ENCODE measurements around the gene MCC. TPM values are rescaled to one million over a fixed set of nuclear protein-coding genes. Genes with fewer than 3 reads are reported as not detected.

The MCC gene
- total RNA-seq, 1 donor from 2014 or later: 26.9 TPM

GRCh38 chr5:113090336-113091106 lies 397.7 kb downstream of the MCC start:
- Mint-ChIP-seq H3K9me3 (ENCODE audit: unreplicated experiment) (no peaks in the 10 kb centered on the region), H3K4me3 (ENCODE audit: unreplicated experiment) (no peak overlapping the region), H3K4me1 (ENCODE audit: low read depth, unreplicated experiment) (peaks cover 13% of the 10 kb centered on the region), H3K27ac (ENCODE audit: unreplicated experiment) (no peak overlapping the region), H3K36me3 (ENCODE audit: low read depth, unreplicated experiment) (peaks cover 7% of the 10 kb centered on the region), H3K27me3 (ENCODE audit: low read depth, unreplicated experiment) (no peaks in the 10 kb centered on the region)
- Histone ChIP-seq H3K79me2 (ENCODE audit: insufficient read depth, low read length) (no peaks in the 10 kb centered on the region), H3K27ac (ENCODE audit: low read depth, low read length) (peak overlapping the region; percentile 1), H3K27me3 (ENCODE audit: insufficient read depth, low read length) (no peaks in the 10 kb centered on the region), H3K4me2 (ENCODE audit: low read length) (peak overlapping the region; percentile 43), H2AFZ (ENCODE audit: low read depth, low read length) (no peak overlapping the region), H3K36me3 (ENCODE audit: insufficient read depth, low read length) (no peaks in the 10 kb centered on the region), H4K20me1 (ENCODE audit: insufficient read depth, low read length) (peaks cover 13% of the 10 kb centered on the region), H3K9ac (ENCODE audit: low read length) (no peak overlapping the region), H3K9me3 (ENCODE audit: insufficient read depth, low read depth, low read length) (no peaks in the 10 kb centered on the region), H3K4me1 (ENCODE audit: insufficient read depth, low read length) (peaks cover 10% of the 10 kb centered on the region), H3K4me3 (ENCODE audit: insufficient read depth, low read depth, low read length) (no peak overlapping the region)
- TF ChIP-seq, protein P1, sequence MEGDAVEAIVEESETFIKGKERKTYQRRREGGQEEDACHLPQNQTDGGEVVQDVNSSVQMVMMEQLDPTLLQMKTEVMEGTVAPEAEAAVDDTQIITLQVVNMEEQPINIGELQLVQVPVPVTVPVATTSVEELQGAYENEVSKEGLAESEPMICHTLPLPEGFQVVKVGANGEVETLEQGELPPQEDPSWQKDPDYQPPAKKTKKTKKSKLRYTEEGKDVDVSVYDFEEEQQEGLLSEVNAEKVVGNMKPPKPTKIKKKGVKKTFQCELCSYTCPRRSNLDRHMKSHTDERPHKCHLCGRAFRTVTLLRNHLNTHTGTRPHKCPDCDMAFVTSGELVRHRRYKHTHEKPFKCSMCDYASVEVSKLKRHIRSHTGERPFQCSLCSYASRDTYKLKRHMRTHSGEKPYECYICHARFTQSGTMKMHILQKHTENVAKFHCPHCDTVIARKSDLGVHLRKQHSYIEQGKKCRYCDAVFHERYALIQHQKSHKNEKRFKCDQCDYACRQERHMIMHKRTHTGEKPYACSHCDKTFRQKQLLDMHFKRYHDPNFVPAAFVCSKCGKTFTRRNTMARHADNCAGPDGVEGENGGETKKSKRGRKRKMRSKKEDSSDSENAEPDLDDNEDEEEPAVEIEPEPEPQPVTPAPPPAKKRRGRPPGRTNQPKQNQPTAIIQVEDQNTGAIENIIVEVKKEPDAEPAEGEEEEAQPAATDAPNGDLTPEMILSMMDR (IDR thresholded peaks at IDR 0.05; ENCODE audit: insufficient read depth, low read depth, low read length): no peak
- no peak for TF ChIP-seq EZH2 (IDR thresholded peaks at IDR 0.05; ENCODE audit: insufficient read depth, low read length)
- DNase-seq (ENCODE audit: low read depth) (peak; percentile 18), FAIRE-seq (no peak)

- H3K4me1 Mint-ChIP-seq (ENCODE audit: low read depth, unreplicated experiment): peaks cover 17% of the 10 kb centered on the region
- TF ChIP-seq EZH2 (IDR thresholded peaks at IDR 0.05; ENCODE audit: insufficient read depth, low read length): no peak
- TF ChIP-seq, protein P1 (IDR thresholded peaks at IDR 0.05; ENCODE audit: insufficient read depth, low read depth, low read length): no peak
- H3K4me1 ChIP-seq (ENCODE audit: insufficient read depth, low read length): peaks cover 10% of the 10 kb centered on the region
- H3K9ac ChIP-seq (ENCODE audit: low read length): no peak overlapping the region
- H3K4me2 ChIP-seq (ENCODE audit: low read length): peak overlapping the region; percentile 43
- no peak overlapping the region for H2AFZ ChIP-seq (ENCODE audit: low read depth, low read length)
- H3K27me3 ChIP-seq (ENCODE audit: insufficient read depth, low read length): no peaks in the 10 kb centered on the region
- H4K20me1 ChIP-seq (ENCODE audit: insufficient read depth, low read length): peaks cover 13% of the 10 kb centered on the region
- DNase-seq (ENCODE audit: low read depth) (peak; percentile 49), FAIRE-seq (no peak)
- no peaks in the 10 kb centered on the region for H3K9me3 Mint-ChIP-seq (ENCODE audit: unreplicated experiment)
- H3K4me3 ChIP-seq (ENCODE audit: insufficient read depth, low read depth, low read length): no peak overlapping the region
- H3K4me3 Mint-ChIP-seq (ENCODE audit: unreplicated experiment): no peak overlapping the region
- H3K79me2 ChIP-seq (ENCODE audit: insufficient read depth, low read length): no peaks in the 10 kb centered on the region
- H3K27ac ChIP-seq (ENCODE audit: low read depth, low read length): peak overlapping the region; percentile 1
- H3K27ac Mint-ChIP-seq (ENCODE audit: unreplicated experiment): no peak overlapping the region
- H3K36me3 ChIP-seq (ENCODE audit: insufficient read depth, low read length): no peaks in the 10 kb centered on the region
- no peaks in the 10 kb centered on the region for H3K9me3 ChIP-seq (ENCODE audit: insufficient read depth, low read depth, low read length)
- peaks cover 7% of the 10 kb centered on the region for H3K36me3 Mint-ChIP-seq (ENCODE audit: low read depth, unreplicated experiment)
- no peaks in the 10 kb centered on the region for H3K27me3 Mint-ChIP-seq (ENCODE audit: low read depth, unreplicated experiment)
Observed at GRCh38 chr5:113089653-113090335, 398.5 kb downstream of the MCC start.
